GM19193 (cell line): ENCODE measurements around the gene RYR1.

Source experiments
- POLR2A ChIP-seq: IDR thresholded peaks from 4 replicates; pipeline ENCODE4 v1.6.1; 2011; ENCODE audit not compliant: insufficient read depth, insufficient read length; ENCODE audit errors: extremely low read depth

RYR1 gene

DNA sequence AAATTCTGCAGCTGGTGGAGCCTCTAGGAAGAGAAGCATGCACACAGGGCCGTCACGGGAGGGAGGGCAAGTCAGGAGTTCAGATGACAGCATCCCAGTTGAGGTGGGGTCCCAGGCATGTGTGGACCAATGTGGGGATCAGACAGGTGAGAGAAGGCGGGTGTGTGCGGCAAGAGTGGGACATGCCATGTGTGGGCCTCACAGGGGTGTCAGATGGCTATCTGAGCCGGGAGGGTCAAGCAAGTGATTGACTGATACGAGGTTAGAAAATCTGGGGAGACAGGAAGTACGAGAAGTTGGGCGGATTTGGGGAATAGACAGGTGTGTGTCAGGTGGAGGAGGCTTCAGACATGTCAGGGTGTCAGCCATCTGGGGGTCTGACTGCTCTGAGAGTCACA is 16.3 kb upstream of the RYR1 start:
- TF ChIP-seq POLR2A: no peak

DNA sequence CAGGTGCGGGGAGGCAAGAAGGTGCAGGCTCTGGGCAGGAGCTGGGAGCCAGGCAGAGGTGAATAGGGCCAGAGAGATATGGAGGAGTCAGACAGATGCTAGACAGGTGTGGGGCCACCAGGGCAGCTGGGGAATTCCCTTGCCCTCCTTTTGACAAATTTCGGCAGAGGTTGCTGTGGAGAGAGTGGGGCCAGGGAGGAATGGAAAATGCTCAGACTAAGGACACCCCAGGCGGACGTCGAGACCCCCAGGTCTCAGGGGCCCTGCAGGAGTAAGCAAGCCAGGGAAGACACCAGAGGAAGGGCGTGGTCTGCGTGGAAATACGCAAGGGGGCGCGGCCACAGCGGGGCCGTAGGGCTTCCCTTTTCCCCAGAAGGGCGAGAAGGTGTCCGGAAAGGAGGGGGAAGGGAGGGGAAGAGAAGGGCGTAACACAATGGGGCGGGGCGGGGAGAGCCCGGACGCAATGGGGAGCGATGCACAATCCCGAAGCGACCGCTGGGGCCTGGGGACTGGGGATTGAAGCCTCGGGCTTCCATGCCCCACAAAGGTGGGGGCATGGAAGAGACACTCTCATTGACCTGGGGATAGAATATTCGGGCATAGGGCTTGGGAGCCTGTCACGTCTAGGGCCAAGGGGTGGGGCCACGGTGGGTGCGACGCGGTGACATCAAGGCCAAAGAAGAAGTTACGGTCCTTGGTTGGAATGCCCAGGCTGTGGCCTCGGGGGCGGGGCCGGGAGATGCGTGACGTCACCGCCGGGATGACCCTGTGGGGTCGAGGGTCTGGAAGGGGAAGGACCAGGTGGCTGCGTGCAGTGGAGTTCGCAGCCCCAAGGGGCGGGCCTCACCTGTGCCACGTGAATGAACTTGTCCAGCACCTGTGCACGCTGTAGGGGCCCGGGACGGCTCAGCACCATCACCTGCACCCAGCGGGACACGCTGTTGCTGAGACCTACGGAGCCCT is 15.7 kb upstream of the RYR1 start:
- no peak for TF ChIP-seq POLR2A

DNA sequence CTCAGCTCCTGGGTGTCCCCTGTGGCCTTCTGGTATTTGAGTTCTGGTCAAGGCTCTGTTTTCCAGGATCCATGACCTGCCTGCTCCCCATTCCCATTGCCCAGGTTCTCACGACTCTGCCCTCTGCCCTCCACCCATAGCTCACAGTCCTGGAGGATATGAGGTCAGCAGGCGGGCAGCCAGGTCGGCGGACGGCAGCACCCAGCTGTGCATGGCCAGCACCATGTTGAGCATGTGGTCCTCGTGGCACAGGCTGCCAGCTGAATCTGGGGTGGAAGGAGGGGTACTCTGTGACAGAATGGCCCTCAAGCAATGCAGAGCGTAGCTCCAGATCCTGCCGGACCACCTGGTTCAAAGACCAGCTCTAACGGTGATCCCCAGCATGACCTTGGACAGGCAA is 12.6 kb upstream of the RYR1 start:
- TF ChIP-seq POLR2A: no peak

DNA sequence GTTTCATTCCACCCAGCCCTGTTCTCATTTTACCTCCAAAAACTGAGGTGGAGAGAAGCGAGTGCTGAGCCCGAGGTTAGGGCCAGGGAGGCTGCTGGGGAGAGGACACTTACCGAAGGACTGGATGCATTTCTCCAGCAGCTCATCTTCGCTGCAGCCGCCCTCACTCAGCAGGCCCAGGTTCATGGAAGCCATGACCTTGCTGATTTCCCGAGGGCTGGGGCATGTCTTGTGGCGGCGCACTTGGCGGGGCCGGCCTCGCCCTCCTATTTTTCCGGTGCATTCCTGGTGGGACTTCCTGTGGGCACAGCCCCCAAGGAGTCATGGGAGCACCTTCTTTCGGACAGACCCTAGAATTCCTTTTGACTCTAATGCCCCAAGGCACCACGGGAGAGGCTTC is 11.6 kb upstream of the RYR1 start:
- no peak for TF ChIP-seq POLR2A

DNA sequence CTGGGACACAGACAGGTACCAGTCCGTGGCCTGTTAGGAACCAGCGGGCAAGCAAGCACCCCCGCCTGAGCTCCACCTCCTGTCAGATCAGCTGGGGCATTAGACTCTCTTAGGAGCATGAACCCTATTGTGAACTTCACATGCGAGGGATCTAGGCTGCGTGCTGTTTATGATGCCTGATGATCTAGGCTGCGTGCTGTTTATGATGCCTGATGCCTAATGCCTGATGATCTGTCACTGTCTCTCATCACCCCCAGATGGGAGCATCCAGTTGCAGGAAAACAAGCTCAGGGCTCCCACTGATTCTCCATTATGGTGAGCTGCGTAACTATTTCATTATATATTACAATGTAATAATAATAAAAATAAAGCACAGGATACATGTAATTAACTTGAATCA is 11.1 kb upstream of the RYR1 start:
- TF ChIP-seq POLR2A: no peak

DNA sequence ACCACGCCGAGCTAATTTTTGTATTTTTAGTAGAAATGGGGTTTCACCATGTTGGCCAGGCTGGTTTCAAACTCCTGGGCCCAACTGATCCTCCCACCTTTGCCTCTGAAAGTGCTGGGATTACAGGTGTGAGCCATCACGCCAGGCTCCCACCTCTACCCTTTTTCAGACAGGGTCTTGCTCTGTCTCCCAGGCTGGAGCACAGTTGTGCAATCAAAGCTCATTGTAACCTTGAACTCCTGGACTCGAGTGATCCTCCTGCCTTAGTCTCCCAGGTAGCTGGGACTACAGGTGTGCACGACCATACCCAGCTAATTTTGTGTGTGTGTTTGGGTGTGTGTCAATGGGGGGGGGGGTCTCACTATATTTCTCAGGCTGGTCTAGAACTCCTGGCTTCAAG is 9.2 kb upstream of the RYR1 start:
- no peak for TF ChIP-seq POLR2A

DNA sequence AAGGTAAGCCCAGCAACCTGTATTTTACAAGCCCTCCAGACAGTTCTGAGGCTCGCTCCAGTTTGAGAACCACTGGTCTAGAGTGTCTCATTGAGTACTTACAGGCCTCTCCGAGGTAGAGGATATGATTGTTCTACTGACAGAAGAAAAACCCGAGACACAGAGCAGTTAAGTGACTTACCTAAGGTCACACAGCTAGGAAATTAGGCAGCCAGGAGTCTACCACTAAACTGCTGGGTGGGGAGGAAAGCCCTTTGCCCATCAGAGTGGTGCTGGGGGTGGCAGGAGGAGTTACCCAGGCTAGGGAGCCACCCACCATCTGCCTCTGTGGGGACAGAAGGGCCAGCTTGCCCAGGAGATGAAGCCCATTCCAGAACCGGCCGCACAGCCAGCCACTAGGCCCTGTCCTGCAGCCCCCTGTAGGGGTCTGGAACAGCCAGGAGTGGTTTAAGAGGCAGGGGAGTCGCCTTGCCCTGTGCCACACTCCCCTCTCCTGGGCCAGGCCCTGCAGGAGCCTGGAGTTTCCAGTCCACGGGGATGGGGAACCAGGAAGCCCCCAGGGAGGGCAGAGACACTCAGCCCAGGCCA is 8.2 kb upstream of the RYR1 start:
- no peak for TF ChIP-seq POLR2A

DNA sequence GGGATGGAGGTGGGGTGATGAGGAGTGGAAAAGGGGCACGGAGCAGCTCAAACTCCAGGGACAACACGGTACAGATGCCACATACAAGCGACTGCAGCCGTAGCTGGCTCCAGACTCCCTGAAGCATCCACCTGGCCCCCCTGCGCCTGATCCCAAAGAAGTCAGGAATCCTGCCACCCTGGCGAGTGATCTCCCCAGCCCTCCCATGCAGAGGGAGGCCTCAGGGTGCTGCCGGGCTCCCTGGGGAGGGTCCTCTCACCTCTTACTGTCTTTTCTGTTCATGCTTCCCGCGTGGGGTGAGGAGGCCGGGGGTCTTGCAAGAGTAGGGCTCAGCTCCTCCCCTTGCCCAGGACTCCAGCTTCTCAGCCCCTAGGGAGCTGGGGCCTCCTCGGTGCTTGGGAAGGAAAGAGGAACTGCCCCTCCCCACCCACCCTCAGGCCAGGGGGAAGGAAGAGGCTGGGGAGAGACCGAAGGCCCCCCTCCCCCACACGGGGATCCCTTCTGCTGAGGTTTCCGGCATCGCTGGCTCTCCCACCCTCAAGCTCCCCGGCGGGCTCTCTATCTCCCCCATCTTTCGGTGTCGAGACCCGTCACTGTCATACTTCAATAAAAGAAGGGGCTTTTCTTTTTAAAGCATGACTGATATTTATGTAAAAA is 7.6 kb upstream of the RYR1 start, which contains the start of gene RASGRP4:
RASGRP4 (minus strand) TSS at position 410 of the 657 bp plus-strand sequence; CDS start at position 282, 128 bp downstream.
- TF ChIP-seq POLR2A: no peak

DNA sequence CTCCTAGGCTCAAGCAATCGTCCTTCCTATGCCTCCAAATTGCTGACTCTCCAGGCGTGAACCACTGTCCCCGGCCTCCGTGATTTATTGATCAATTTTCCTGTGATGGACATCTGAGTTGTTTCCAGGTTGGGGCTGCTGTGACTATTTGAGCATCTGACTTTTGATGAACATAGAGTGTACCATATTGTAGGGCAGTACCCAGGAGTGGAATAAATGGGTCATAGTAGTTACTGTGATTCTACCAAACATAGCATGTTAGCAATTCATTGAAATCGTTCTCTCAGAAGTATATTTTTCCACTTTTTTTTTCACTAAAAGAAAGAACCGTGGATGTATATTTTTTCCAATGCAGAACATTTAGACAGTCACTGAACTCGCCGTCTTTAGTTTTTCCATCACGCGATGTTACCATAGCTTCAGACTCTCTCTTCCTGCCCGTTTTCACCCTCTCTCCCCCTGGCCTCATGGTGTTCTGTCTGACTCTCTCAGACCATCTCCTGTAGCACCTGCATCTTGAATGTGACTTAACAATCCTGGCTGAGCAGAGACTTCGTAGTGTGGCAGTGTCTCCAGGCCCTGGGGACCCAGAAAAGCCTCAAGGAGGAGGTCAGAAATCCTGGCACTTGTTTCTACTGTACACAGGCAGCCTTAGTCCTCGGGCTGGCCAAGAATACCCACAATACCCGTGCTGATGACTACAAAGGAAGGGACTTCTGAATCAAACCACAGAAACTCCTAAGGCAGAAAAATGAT is 4.3 kb upstream of the RYR1 start:
- no peak for TF ChIP-seq POLR2A

DNA sequence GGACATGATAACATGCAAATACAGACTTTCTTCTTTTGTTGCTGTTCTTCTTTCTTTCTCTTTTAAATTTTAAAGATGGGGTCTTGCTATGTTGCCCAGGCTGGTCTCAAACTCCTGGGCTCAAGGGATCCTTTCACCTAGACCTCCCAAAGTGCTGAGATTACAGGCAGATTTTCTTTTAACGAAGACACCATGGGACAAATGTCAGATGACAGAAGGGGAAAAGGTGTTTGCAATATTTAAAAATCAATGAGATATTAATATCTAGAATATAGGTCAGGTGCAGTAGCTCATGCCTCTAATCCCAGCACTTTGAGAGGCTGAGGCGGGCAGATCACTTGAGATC is 3.7 kb upstream of the RYR1 start:
- TF ChIP-seq POLR2A: no peak

DNA sequence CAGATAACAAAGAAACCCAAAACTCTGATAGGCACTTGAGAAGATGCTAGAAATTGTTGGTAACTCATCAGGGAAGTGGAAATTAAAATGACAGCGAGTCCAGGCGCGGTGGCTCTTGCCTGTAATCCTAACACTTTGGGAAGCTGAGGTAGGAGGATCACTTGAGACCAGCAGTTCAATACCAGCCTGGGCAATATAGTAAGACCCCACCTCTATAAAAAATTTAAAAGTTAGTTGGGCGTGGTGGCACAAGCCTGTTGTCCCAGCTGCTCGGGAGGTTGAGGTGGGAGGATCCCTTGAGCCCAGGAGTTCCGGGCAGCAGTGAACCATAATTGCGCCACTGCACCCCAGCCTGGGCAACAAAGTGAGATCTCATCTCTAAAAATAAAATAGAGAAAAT is 2.6 kb upstream of the RYR1 start:
- TF ChIP-seq POLR2A: no peak

DNA sequence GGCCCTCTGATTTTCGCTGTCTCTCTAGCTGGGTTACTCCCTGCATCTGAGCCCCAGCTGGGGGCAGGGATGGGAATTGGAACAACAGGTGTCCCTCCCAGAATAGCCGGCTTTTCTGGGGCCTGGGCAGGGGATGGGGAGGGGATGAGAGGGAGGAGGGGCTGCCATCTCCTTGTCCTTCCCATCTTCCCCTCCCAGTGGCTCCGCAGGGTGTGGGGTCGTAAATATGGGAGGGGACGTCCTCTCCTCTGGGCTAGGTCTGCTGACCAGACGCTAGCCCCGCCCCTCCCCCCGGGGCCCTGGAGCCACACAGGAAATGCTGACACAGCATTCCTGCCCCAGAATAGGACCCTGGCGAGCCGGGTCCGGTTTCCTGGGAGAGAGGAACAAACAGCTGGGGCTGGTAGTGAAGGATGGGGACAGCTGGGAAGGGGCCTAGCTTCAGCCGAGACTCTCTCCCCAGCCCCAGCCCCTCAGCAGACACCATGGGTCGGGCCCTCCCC is 1.1 kb downstream of the RYR1 start:
- TF ChIP-seq POLR2A: no peak

DNA sequence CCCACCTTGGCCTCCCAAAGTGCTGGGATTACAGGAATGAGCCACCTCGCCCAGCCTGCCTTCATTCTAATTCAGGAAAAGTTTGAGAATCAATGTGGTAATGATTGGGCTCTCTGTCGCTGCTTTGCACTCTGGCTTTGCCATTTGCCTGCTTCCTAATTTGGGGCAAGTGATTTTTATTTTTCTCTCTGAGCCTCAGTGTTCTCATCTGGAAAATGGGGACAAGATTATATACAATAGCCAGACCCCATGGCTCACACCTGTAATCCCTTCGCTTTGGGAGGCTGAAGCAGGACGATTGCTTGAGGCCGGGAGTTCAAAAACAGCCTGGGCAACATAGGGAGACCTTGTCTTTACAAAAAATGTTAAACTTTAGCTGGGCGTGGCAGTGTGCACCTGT is 3.8 kb downstream of the RYR1 start:
- TF ChIP-seq POLR2A: no peak

DNA sequence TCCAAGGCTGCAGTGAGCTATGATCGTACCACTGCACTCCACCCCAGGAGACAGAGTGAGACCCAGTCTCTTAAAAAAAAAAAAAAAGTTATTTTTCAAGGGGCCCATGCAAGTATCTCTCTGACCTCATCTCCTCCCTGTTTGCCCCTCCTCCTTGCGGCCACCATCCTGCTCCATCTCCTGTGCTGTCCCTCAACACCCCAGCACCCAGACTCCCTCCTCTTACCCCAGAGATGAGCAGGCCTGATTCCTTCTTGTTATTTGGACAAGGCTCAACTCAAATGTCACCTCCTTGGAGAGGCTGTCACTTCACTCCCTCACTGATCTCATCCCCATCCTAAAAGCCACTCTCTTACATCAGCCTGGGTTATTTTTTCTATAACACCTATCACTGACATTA is 4.4 kb downstream of the RYR1 start:
- no peak for TF ChIP-seq POLR2A

DNA sequence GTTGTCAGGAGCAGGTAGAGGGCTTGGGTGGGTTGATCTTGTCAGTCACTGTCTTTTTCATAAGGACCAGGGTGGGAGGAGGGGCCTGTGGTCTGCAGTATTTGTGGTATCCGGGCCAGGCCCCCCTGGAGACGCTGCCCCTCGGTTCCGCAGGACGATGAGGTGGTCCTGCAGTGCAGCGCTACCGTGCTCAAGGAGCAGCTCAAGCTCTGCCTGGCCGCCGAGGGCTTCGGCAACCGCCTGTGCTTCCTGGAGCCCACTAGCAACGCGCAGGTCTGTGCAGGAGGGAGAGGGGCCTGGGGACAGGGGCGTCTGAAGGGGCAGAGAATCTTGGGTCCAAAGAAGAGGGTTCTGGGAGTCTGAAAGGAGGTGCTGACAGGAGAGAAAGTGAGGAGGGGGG is 7.1 kb downstream of the RYR1 start:
- TF ChIP-seq POLR2A: no peak
